GM13976 (cell line): ENCODE data around the gene GRIK2.

ENCODE experiments used
- DNase-seq: peaks from one replicate; pipeline ENCODE4 v3.0.0; 2012; ENCODE audit warnings: low spot score
- CTCF ChIP-seq: IDR thresholded peaks from 2 replicates; pipeline ENCODE4 v1.5.1; 2012; ENCODE audit warnings: borderline replicate concordance, mild to moderate bottlenecking; ENCODE audit not compliant: insufficient read depth; ENCODE audit errors: extremely low read depth, missing control alignments, control extremely low read depth
- in situ Hi-C: fragments of 300-500 bp; cut with MboI; formaldehyde crosslinking; loops from one replicate; pipeline ENCODE4 v1.12.0; 2022; ENCODE audit warnings: low sequenced_read_pairs, mixed read lengths, inconsistent platforms; ENCODE audit not compliant: unreplicated experiment

GRIK2 gene

GRCh38 chr6:101961357-101961756 lies 567.8 kb downstream of the GRIK2 start:
- no peak for DNase-seq
- in situ Hi-C loops: no loop called here
- no peak for TF ChIP-seq CTCF

- TF ChIP-seq CTCF: no peak
- no peak for DNase-seq
- in situ Hi-C loops: no loop called here
Measured at GRCh38 chr6:101980924-101981323, 587.4 kb downstream of the GRIK2 start.

- in situ Hi-C loops: no loop called here
- TF ChIP-seq CTCF: no peak
- DNase-seq: no peak
Measured at GRCh38 chr6:101986476-101986875, 593.0 kb downstream of the GRIK2 start.

- no peak for DNase-seq
- TF ChIP-seq CTCF: no peak
- in situ Hi-C loops: no loop called here
Measured at GRCh38 chr6:101992286-101992685, 598.8 kb downstream of the GRIK2 start.

- in situ Hi-C loops: no loop called here
- DNase-seq: no peak
- no peak for TF ChIP-seq CTCF
Measured at GRCh38 chr6:101994521-101994920, 601.0 kb downstream of the GRIK2 start.

- DNase-seq: no peak
- TF ChIP-seq CTCF: no peak
- in situ Hi-C loops: no loop called here
Measured at GRCh38 chr6:102015431-102015830, 621.9 kb downstream of the GRIK2 start.

GRCh38 chr6:102022281-102022680 lies 628.8 kb downstream of the GRIK2 start:
- in situ Hi-C loops: no loop called here
- DNase-seq: no peak
- no peak for TF ChIP-seq CTCF
